Measurements from ENCODE around the gene ARHGAP33. TPM values are rescaled to one million over a fixed set of nuclear protein-coding genes. Genes with fewer than 3 reads are reported as not detected.

Gene ARHGAP33
- total RNA-seq, 1 donor from 2014 or later: 13.1 TPM

- Histone ChIP-seq H3K4me3 (peak within 1 kb of the TSS; percentile 99), H3K27ac (peak within 1 kb of the TSS; percentile 99), H3K9me3 (no peaks in the 10 kb centered on the region), H3K27me3 (ENCODE audit: low read depth) (no peaks in the 10 kb centered on the region), H3K4me1 (peaks cover 32% of the 10 kb centered on the region), H3K36me3 (peaks cover 38% of the 10 kb centered on the region)
- TF ChIP-seq, protein P1, sequence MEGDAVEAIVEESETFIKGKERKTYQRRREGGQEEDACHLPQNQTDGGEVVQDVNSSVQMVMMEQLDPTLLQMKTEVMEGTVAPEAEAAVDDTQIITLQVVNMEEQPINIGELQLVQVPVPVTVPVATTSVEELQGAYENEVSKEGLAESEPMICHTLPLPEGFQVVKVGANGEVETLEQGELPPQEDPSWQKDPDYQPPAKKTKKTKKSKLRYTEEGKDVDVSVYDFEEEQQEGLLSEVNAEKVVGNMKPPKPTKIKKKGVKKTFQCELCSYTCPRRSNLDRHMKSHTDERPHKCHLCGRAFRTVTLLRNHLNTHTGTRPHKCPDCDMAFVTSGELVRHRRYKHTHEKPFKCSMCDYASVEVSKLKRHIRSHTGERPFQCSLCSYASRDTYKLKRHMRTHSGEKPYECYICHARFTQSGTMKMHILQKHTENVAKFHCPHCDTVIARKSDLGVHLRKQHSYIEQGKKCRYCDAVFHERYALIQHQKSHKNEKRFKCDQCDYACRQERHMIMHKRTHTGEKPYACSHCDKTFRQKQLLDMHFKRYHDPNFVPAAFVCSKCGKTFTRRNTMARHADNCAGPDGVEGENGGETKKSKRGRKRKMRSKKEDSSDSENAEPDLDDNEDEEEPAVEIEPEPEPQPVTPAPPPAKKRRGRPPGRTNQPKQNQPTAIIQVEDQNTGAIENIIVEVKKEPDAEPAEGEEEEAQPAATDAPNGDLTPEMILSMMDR (IDR thresholded peaks at IDR 0.05): no peak
- peak; percentile 53 for DNase-seq
- no peak for ATAC-seq
- intact Hi-C loops (cut with DNase I): no loop called here
Measured at GRCh38 chr19:35756377-35757230, 18.8 kb upstream of the ARHGAP33 start, which contains the start of gene HSPB6. Gene HSPB6 (minus strand): TSS chr19:35757029. CDS start chr19:35757008, 21 bp downstream.

DNA sequence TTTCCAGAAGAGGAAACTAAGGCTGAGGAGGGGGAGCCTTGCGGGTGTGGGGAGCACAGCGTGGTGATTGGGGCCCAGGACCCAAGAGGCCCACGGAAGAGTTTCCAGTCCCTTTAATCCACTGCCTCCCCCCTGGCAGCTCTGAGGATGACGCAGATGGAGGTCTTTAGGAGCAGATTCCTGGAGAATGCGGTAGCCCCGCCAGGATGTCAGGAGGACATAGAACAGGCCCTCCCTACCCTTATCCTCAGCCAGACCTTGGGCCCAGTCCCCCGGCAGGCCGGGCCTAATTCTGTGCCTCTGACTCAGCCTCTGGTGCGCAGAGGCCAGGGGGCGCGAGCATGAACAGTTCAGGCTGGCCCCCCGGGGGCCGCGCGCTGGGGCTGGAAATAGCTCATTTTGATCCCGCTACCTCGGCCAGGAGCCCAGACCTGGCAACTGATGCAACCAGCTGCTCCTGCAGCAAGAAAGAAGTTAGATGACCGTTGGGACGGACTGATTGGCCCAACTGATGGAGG lies 18.1 kb upstream of the ARHGAP33 start:
- ATAC-seq: peak; percentile 21 to 53
- H3K27me3 ChIP-seq (ENCODE audit: low read depth): no peaks in the 10 kb centered on the region

GRCh38 chr19:35757749-35758608 lies 17.4 kb upstream of the ARHGAP33 start, which contains the start of gene PROSER3:
Gene PROSER3 (plus strand): TSS chr19:35758176. CDS start chr19:35758216, 40 bp downstream.
- Histone ChIP-seq H3K4me1 (peaks cover 32% of the 10 kb centered on the region), H3K27ac (peak within 1 kb of the TSS; percentile 99), H3K4me3 (peak within 1 kb of the TSS; percentile 99), H3K36me3 (peaks cover 35% of the 10 kb centered on the region), H3K9me3 (no peaks in the 10 kb centered on the region), H3K27me3 (ENCODE audit: low read depth) (no peaks in the 10 kb centered on the region)
- ATAC-seq (peak; percentile 97 to 98), DNase-seq (peak; percentile 99)
- intact Hi-C loops (cut with DNase I): no loop called here
- TF ChIP-seq, protein P1 (IDR thresholded peaks at IDR 0.05): no peak

More for the DNA sequence above, 18.1 kb upstream of the ARHGAP33 start:
- H3K36me3 ChIP-seq: peaks cover 38% of the 10 kb centered on the region
- peak overlapping the region; percentile 99 for H3K4me3 ChIP-seq
- no peak for DNase-seq
- no peaks in the 10 kb centered on the region for H3K9me3 ChIP-seq
- intact Hi-C loops (cut with DNase I): no loop called here
- H3K27ac ChIP-seq: peak overlapping the region; percentile 99
- H3K4me1 ChIP-seq: peaks cover 32% of the 10 kb centered on the region
- TF ChIP-seq, protein P1 (IDR thresholded peaks at IDR 0.05): no peak

GRCh38 chr19:35759697-35760096 lies 15.7 kb upstream of the ARHGAP33 start:
- Histone ChIP-seq H3K4me3 (no peak overlapping the region), H3K36me3 (peaks cover 32% of the 10 kb centered on the region), H3K4me1 (peaks cover 32% of the 10 kb centered on the region), H3K27ac (no peak overlapping the region), H3K27me3 (ENCODE audit: low read depth) (no peaks in the 10 kb centered on the region), H3K9me3 (no peaks in the 10 kb centered on the region)
- intact Hi-C loops (cut with DNase I): no loop called here
- no peak for ATAC-seq
- TF ChIP-seq, protein P1 (IDR thresholded peaks at IDR 0.05): no peak
- no peak for DNase-seq

- DNase-seq (no peak), ATAC-seq (no peak)
- Histone ChIP-seq H3K9me3 (no peaks in the 10 kb centered on the region), H3K4me3 (no peak overlapping the region), H3K36me3 (peaks cover 43% of the 10 kb centered on the region), H3K27me3 (ENCODE audit: low read depth) (no peaks in the 10 kb centered on the region), H3K27ac (no peak overlapping the region), H3K4me1 (peaks cover 30% of the 10 kb centered on the region)
- TF ChIP-seq, protein P1 (IDR thresholded peaks at IDR 0.05): no peak
- intact Hi-C loops (cut with DNase I): no loop called here
Measured at GRCh38 chr19:35760711-35761349, 14.5 kb upstream of the ARHGAP33 start.
